Erythroblast (primary cell): ENCODE results near the gene GLIS1.
"Not testable (repeated sequence)": the region's sequence is repeated elsewhere in the genome, so short reads cannot be mapped to it uniquely, and the experiment has no call there.

Experiments used
- DNase-seq, 2 experiments: peaks; one replicate each; lab custom pipeline; 2025; lab: John Stamatoyannopoulos, UW
- GATA1 ChIP-seq: IDR thresholded peaks from 2 replicates; pipeline ENCODE4 v1.6.1; 2011; ENCODE audit warnings: low read depth, mild to moderate bottlenecking, control low read depth, low read length, moderate library complexity
- POLR2A ChIP-seq: IDR thresholded peaks from 2 replicates; pipeline ENCODE4 v1.6.1; 2011; ENCODE audit warnings: mild to moderate bottlenecking, low read length

GLIS1 gene

DNA sequence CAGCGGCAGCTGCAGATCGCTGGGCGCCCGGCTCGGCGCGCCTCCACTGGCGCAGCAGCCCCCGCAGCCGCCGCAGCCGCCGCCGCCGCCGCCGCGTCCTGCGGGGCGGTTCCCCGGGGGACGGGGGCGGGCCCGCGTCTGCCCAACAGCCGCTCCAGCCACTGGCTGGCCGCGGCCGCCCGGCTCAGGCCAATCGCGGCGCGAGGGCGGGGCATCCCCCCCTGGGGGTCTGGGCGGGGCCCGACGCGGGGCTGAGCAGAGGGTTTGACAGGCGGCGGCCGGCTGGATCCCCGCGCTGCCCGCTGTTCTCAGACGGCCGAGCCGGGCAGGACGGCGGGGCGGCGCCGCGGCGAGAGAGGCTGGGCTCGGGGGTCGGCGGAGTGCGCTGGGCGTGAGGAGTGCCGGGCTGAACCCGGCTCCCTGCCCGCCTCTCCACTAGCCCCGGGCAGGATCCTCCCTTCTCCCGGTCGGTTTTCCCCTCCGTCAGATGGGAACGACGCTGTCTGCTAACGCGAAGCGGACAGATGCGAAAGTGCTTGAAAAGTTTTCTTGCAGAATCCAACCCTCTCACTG, at the start of gene GLIS1:
TSS of gene GLIS1 (minus strand) at position 56 of the 573 bp plus-strand sequence. CDS start 1,100 bp downstream, outside the sequence.
- peak; percentile 70 to 73 for DNase-seq
- TF ChIP-seq GATA1, result no peak
- no peak for TF ChIP-seq POLR2A

- no peak for DNase-seq
- TF ChIP-seq POLR2A (no peak), GATA1 (no peak)
Measured at GRCh38 chr1:53787655-53788054, 48.7 kb upstream of the GLIS1 start.

GRCh38 chr1:53783056-53783455, 44.1 kb upstream of the GLIS1 start:
- DNase-seq, result no peak
- TF ChIP-seq GATA1 (no peak), POLR2A (no peak)

DNA sequence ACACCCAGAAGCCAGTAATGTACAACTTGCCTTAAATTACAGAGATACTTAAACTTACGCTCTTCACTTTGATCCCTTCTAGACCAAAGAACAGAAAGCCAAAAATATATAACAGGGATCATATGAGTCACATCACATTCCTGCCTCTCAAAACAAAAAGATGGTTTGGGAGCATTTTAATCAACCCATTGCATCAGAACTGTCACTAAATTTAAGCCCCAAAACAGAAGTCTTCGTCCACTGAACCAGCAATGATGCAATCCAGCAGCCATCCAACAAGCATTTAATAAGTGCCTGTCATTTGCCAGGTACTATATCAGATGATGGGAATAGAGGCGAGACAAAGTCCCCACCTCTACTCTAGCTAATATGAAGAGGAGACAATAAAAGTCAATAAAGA, 42.7 kb upstream of the GLIS1 start:
- DNase-seq, result peak in 1 of 2 experiments; percentile 9

DNA sequence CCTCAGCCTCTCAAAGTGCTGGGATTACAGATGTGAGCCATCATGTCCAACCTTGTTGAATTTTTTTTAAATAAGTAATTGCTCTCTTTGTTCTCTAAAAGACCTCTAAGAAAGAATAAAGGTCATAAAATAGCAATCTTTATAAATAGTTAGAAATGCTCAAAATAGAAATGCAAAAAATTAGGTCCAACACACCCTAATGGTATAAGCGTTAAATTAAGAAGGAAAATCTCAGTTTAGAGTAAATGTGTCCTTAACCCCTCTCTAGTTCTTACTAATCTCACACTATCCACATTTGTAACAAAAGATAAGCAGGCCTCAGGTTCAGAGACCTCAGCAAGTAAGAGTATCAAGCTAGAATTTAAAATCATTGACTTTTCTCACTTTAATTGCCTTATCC, 38.3 kb upstream of the GLIS1 start:
- no peak for DNase-seq
- no peak for TF ChIP-seq GATA1
- no peak for TF ChIP-seq POLR2A

More for the DNA sequence above, 42.7 kb upstream of the GLIS1 start:
- TF ChIP-seq POLR2A, result no peak
- no peak for TF ChIP-seq GATA1

GRCh38 chr1:53771648-53772047, 32.7 kb upstream of the GLIS1 start:
- DNase-seq, result no peak
- TF ChIP-seq POLR2A (no peak), GATA1 (no peak)

- DNase-seq, result no peak
- no peak for TF ChIP-seq POLR2A
- no peak for TF ChIP-seq GATA1
Measured at GRCh38 chr1:53769780-53770179, 30.8 kb upstream of the GLIS1 start.

GRCh38 chr1:53769184-53769583, 30.2 kb upstream of the GLIS1 start:
- TF ChIP-seq POLR2A (no peak), GATA1 (no peak)
- no peak for DNase-seq

DNA sequence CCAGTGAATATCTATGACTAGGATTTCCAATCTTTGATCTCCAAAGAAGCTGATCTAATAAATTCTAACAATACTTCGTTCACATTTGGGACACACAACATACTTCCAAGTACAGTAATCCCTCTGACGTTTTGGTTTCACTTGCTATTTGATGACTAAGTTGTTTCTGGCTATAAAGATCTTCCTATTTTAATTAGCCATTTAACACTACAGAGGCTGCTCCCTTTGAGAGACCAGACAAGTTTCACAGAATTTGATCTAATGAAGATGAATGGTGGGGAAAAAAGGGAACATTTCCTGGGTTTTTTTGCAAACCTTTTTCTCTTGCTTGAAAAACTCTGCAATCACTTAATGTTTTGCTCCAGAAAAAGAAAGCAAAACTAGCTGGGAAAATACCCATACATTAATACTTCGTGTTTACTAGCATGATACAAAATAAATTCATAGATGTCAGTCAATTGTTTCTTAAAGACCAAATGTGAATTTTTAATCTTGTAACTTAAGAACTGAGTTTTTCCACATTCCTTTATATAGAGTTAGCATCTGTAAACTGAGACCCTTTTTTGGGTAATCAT, 28.0 kb upstream of the GLIS1 start:
- TF ChIP-seq GATA1, result no peak
- TF ChIP-seq POLR2A, result no peak
- DNase-seq, result no peak

- TF ChIP-seq POLR2A (no peak), GATA1 (no peak)
- DNase-seq, result no peak
Measured at GRCh38 chr1:53766194-53766742, 27.3 kb upstream of the GLIS1 start.

DNA sequence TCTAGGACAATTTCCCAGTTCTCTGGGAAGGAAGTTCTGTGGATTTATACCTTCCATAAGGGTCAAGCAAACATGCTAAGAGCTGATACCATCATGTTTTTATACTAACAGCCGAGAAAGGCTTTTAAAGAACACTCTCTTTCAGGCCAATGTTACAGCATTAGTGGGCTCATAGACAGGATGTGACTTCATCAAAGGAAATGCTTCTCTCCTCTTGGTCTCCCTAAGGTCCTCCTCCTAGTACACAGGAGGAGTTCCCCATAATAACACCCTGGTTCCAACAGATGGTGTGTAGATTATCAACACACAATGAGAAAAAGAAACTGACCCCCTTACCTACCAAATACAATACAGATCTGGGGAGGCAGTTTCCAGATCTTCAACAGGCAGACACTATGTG, 26.7 kb upstream of the GLIS1 start:
- TF ChIP-seq GATA1 (no peak), POLR2A (no peak)
- DNase-seq, result no peak

GRCh38 chr1:53763911-53764310, 24.9 kb upstream of the GLIS1 start:
- no peak for DNase-seq
- no peak for TF ChIP-seq GATA1
- no peak for TF ChIP-seq POLR2A

GRCh38 chr1:53763461-53763860, 24.5 kb upstream of the GLIS1 start:
- DNase-seq, result no peak
- no peak for TF ChIP-seq POLR2A
- TF ChIP-seq GATA1, result no peak

GRCh38 chr1:53760497-53760896, 21.5 kb upstream of the GLIS1 start:
- not testable (repeated sequence) for DNase-seq

DNA sequence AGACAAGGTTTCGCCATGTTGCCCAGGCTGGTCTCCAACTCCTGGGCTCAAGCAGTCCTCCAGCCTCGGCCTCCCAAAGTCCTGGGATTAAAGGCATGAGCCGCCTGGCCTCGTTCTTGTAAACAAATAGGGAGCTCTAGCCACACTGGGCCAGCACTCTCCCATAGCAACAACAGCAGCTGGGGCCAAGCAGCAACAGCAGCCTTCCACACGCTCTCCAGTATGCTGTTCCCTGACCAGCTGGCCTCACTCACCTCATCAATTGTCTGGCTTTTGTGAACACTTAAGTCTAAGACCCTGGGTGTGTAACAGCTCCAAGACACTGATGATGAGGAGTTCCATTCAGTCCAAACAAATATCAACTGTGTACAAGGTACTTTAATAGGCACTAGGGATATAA, 16.9 kb upstream of the GLIS1 start:
- DNase-seq, result no peak
- no peak for TF ChIP-seq GATA1
- TF ChIP-seq POLR2A, result no peak
